ENCODE data around the gene POGLUT2.

POGLUT2 gene

DNA sequence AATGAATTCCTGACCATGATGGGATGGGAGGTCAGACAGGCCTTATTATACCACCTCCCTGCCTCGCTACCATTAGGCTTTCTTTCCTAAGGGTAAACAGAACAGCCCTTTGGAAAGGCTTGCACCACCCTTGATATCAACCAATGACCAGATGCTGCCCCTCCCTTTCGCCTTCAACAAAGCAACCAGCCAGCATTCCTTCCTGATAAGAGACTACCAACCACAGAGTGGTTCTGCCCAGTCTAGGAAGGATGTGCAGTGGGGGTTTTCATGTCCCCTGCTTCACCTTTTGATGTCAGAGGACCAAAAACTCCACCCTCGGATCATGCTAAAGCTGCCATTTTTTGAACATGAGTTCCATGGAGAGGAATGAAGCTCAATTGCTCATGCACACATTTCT lies 46.9 kb downstream of the POGLUT2 start:
- in situ Hi-C loops (cut with HindIII; ENCODE audit: low pct_ligation_motif_present, low sequenced_read_pairs) = no loop called here
- DNase-seq = no peak
- Histone ChIP-seq H3K27me3 (replicated peaks) (no peaks in the 10 kb centered on the region), H3K27ac (no peak overlapping the region), H3K36me3 (replicated peaks) (no peaks in the 10 kb centered on the region), H3K4me3 (ENCODE audit: low read depth, low read length) (no peak overlapping the region)
- TF ChIP-seq, protein P1, sequence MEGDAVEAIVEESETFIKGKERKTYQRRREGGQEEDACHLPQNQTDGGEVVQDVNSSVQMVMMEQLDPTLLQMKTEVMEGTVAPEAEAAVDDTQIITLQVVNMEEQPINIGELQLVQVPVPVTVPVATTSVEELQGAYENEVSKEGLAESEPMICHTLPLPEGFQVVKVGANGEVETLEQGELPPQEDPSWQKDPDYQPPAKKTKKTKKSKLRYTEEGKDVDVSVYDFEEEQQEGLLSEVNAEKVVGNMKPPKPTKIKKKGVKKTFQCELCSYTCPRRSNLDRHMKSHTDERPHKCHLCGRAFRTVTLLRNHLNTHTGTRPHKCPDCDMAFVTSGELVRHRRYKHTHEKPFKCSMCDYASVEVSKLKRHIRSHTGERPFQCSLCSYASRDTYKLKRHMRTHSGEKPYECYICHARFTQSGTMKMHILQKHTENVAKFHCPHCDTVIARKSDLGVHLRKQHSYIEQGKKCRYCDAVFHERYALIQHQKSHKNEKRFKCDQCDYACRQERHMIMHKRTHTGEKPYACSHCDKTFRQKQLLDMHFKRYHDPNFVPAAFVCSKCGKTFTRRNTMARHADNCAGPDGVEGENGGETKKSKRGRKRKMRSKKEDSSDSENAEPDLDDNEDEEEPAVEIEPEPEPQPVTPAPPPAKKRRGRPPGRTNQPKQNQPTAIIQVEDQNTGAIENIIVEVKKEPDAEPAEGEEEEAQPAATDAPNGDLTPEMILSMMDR (IDR thresholded peaks at IDR 0.05; ENCODE audit: low read depth, low read length, missing control alignments) = no peak

DNA sequence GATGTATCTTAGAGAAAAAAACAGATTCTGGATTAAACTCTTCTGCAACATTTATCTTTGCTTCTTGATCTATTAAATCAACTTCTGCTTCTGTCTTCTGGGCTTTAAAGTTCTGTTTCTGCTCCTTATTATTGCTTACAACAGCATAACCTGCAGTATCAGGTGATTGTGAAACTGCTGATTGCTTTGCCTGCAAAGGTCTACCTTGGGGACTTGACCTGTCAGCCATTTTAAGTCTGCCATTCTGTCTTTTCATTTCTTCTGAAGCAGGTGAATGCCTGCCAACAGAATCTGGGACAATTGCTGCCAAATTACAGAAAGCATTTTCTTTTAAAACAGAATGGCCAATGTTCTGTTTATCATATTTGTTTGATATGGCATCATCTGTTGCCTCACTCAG lies 56.3 kb downstream of the POGLUT2 start:
- no peak for DNase-seq
- TF ChIP-seq, protein P1 (IDR thresholded peaks at IDR 0.05; ENCODE audit: low read depth, low read length, missing control alignments) = no peak
- in situ Hi-C loops (cut with HindIII; ENCODE audit: low pct_ligation_motif_present, low sequenced_read_pairs) = no loop called here
- Histone ChIP-seq H3K4me3 (ENCODE audit: low read depth, low read length) (no peak overlapping the region), H3K27me3 (replicated peaks) (peaks cover 15% of the 10 kb centered on the region), H3K36me3 (replicated peaks) (no peaks in the 10 kb centered on the region), H3K27ac (no peak overlapping the region)

DNA sequence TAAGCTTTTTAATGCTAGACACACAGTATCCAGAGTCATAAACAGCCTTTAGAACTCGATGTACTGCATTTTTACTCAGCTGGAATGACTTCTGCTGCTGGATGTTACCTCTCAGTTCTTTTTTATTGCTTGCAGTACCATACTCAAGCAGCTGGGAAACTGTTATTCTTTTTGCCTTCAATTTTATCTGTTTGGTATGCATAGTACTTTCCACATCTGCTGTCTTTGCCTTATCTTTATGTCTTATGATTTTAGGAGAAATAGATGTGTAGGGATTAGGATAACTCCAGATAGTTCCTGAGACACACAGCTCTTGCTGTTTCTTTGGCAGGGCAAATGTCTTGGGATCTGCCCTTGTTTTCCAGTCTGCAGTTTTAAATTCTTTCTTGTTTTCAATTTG lies 56.7 kb downstream of the POGLUT2 start:
- peaks cover 17% of the 10 kb centered on the region for H3K27me3 ChIP-seq (replicated peaks)
- in situ Hi-C loops (cut with HindIII; ENCODE audit: low pct_ligation_motif_present, low sequenced_read_pairs) = no loop called here
- no peak for DNase-seq
- no peak overlapping the region for H3K4me3 ChIP-seq (ENCODE audit: low read depth, low read length)
- H3K27ac ChIP-seq = no peak overlapping the region
- no peaks in the 10 kb centered on the region for H3K36me3 ChIP-seq (replicated peaks)
- TF ChIP-seq, protein P1 (IDR thresholded peaks at IDR 0.05; ENCODE audit: low read depth, low read length, missing control alignments) = no peak
